SH-SY5Y (cell line): ENCODE results near the gene WDR43.

ENCODE experiments used
- GATA2 ChIP-seq: IDR thresholded peaks from 2 replicates; pipeline ENCODE4 v1.6.1; 2011; ENCODE audit warnings: mild to moderate bottlenecking, low read depth, low read length
- GATA3 ChIP-seq: IDR thresholded peaks from 2 replicates; pipeline ENCODE4 v1.6.1; 2011; ENCODE audit warnings: low read depth, mild to moderate bottlenecking, low read length, moderate library complexity

DNA sequence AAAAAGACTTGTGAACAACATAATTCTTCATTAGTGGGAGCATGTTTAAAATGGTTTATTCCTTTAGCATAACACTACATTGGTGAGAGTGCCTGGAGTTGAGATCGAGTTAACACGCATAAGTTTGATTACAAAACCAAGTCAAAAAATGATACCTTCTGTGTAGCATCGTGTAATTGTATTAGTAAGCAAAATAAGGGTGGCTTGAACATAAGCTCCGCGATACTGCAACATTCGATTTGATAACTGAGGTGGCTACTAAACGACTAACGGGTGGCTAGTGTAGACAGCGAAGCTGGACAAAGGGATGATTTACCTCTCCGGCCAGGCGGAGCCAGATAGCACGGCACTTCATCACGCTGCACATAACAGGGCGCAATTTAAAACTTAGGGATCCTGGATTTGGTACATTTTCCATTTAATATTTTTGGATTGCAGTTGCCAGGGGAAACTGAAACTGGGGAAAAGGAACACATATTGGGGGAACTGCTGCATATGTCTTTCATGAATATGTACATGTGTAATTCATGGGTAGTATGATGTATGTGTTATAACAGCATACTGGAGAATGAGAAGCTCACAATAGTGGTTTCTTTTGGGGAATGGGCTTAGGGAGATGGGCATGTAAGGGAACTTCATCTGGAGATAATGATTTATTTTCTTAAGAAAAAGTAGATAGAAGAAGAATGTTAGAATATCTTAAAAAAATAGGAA, 50.2 kb downstream of the WDR43 start:
- TF ChIP-seq GATA2 (no peak), GATA3 (no peak)
